GM23338 (cell line): ENCODE data around the gene CEBPB. TPM values are rescaled to one million over a fixed set of nuclear protein-coding genes. Genes with fewer than 3 reads are reported as not detected.
"Not testable (repeated sequence)": the region's sequence is repeated elsewhere in the genome, so short reads cannot be mapped to it uniquely, and the experiment has no call there.

ENCODE experiments used
- ATAC-seq: fragments of 200-7000 bp; cut with Tn5 transposase; 3 replicates; pipeline ENCODE4 v1.9.1; 2020
- DNase-seq: peaks from one replicate; pipeline ENCODE4 v3.0.0-alpha.2; 2015; ENCODE audit warnings: low spot score
- H2AFZ ChIP-seq: fragments of 200-600 bp; sonication (generic); 2 replicates; pipeline ENCODE4 v1.8.0; 2016; ENCODE audit warnings: antibody characterized with exemption, mild to moderate bottlenecking, moderate library complexity
- H3F3A ChIP-seq: fragments of 200-600 bp; sonication (generic); replicated peaks from 2 replicates; pipeline ENCODE4 v1.8.0; 2017; ENCODE audit warnings: antibody characterized with exemption, mixed run types, low read depth
- H3K27ac ChIP-seq: fragments of 200-600 bp; sonication (generic); 2 replicates; pipeline ENCODE4 v1.6.1; 2016; ENCODE audit warnings: low read depth
- H3K27me3 ChIP-seq: fragments of 200-600 bp; sonication (generic); 2 replicates; pipeline ENCODE4 v1.8.0; 2016; ENCODE audit warnings: mild to moderate bottlenecking, mixed run types, moderate library complexity; ENCODE audit not compliant: insufficient read depth
- H3K36me3 ChIP-seq: fragments of 200-600 bp; sonication (generic); 2 replicates; pipeline ENCODE4 v1.8.0; 2016; ENCODE audit warnings: mild to moderate bottlenecking; ENCODE audit not compliant: insufficient read depth
- H3K4me1 ChIP-seq: fragments of 200-600 bp; sonication (generic); 2 replicates; pipeline ENCODE4 v1.8.0; 2016; ENCODE audit warnings: mild to moderate bottlenecking, moderate library complexity; ENCODE audit not compliant: insufficient read depth
- H3K4me2 ChIP-seq: fragments of 200-600 bp; sonication (generic); 2 replicates; pipeline ENCODE4 v1.7.1; 2017; ENCODE audit warnings: mixed run types
- H3K4me3 ChIP-seq: fragments of 200-600 bp; sonication (generic); 2 replicates; pipeline ENCODE4 v1.6.1; 2016; ENCODE audit warnings: mixed run types
- H3K79me2 ChIP-seq: fragments of 200-600 bp; sonication (generic); replicated peaks from 2 replicates; pipeline ENCODE4 v1.8.0; 2017; ENCODE audit warnings: mild to moderate bottlenecking; ENCODE audit not compliant: insufficient read depth
- H3K9me2 ChIP-seq: fragments of 200-600 bp; sonication (generic); 2 replicates; pipeline ENCODE4 v1.8.0; 2017; ENCODE audit not compliant: insufficient read depth
- H4K20me1 ChIP-seq: fragments of 200-600 bp; sonication (generic); replicated peaks from 2 replicates; pipeline ENCODE4 v1.8.0; 2017; ENCODE audit warnings: mild to moderate bottlenecking; ENCODE audit not compliant: insufficient read depth
- H3K27ac Mint-ChIP-seq: 2 replicates; pipeline ENCODE4 v1.8.0; 2020; ENCODE audit warnings: inconsistent platforms, mild to moderate bottlenecking, moderate library complexity, mixed read lengths
- H3K27me3 Mint-ChIP-seq: 3 replicates; pipeline ENCODE4 v1.8.0; 2022; ENCODE audit warnings: low read depth, mild to moderate bottlenecking, moderate library complexity, mixed read lengths, inconsistent platforms; ENCODE audit not compliant: insufficient read depth, poor library complexity
- H3K36me3 Mint-ChIP-seq: 3 replicates; pipeline ENCODE4 v1.8.0; 2021; ENCODE audit warnings: low read depth, mild to moderate bottlenecking, inconsistent platforms, moderate library complexity, mixed read lengths
- H3K4me1 Mint-ChIP-seq: 3 replicates; pipeline ENCODE4 v1.8.0; 2020; ENCODE audit warnings: mild to moderate bottlenecking, inconsistent platforms, mixed read lengths
- H3K4me3 Mint-ChIP-seq: 3 replicates; pipeline ENCODE4 v1.8.0; 2021; ENCODE audit warnings: moderate library complexity, mild to moderate bottlenecking, inconsistent platforms, mixed read lengths
- H3K9me3 Mint-ChIP-seq: 3 replicates; pipeline ENCODE4 v1.8.0; 2020; ENCODE audit warnings: moderate library complexity, mild to moderate bottlenecking, inconsistent platforms, mixed read lengths
- CREB1 ChIP-seq: fragments of 250-450 bp; sonication (Bioruptor Pico); IDR thresholded peaks from 2 replicates; pipeline ENCODE4 v1.5.0; 2020; ENCODE audit warnings: low read depth, mild to moderate bottlenecking, moderate library complexity
- EZH2 ChIP-seq: fragments of 200-600 bp; sonication (generic); IDR thresholded peaks from one replicate; pipeline ENCODE4 v1.8.0; 2017; ENCODE audit warnings: antibody characterized with exemption, mild to moderate bottlenecking, low read depth; ENCODE audit not compliant: unreplicated experiment
- JUNB ChIP-seq: IDR thresholded peaks from one replicate; pipeline ENCODE4 v1.6.1; 2016; ENCODE audit warnings: antibody characterized with exemption; ENCODE audit not compliant: unreplicated experiment
- POLR2AphosphoS5 ChIP-seq: IDR thresholded peaks from 2 replicates; pipeline ENCODE4 v1.6.1; 2016; ENCODE audit warnings: antibody characterized with exemption, low read depth
- STAT1 ChIP-seq: IDR thresholded peaks from one replicate; pipeline ENCODE4 v1.6.1; 2016; ENCODE audit warnings: antibody characterized with exemption; ENCODE audit not compliant: unreplicated experiment
- ZNF331 ChIP-seq: fragments of 250-450 bp; sonication (Bioruptor Pico); IDR thresholded peaks from 2 replicates; pipeline ENCODE4 v1.5.0; 2020; ENCODE audit warnings: low read depth, mild to moderate bottlenecking, moderate library complexity
- polyA plus RNA-seq: library from polyadenylated mRNA; unstranded; fragments of >200 nt; fragmentation: Nextera tagmentation; extraction: Ambion mirVana; gene quantifications from 2 replicates; pipeline ENCODE4 v1.2.1, GENCODE V29; 2016
- total RNA-seq: library from RNA; depleted of rRNA; stranded (reverse); fragments of >200 nt; shearing (Covaris generic); gene quantifications from 2 replicates; pipeline ENCODE4 v1.2.3, GENCODE V29; 2014
- TF ChIP-seq, protein P1 (sequence below), 2 experiments: fragments of 200-600 bp in 1 of 2; sonication (generic) in 1 of 2; conservative IDR thresholded peaks; 2 replicates each; pipeline versions ENCODE4 v1.5.1 to v1.6.1; 2016 to 2017; ENCODE audit warnings: antibody characterized with exemption in 2 of 2, low read depth in 2 of 2, mild to moderate bottlenecking in 2 of 2, moderate library complexity in 1 of 2
- TF ChIP-seq, protein P2 (sequence below): fragments of 250-450 bp; sonication (Bioruptor Pico); IDR thresholded peaks from 2 replicates; pipeline ENCODE4 v1.5.0; 2020; ENCODE audit warnings: mild to moderate bottlenecking, moderate library complexity
- TF ChIP-seq, protein P3 (sequence below): IDR thresholded peaks from one replicate; pipeline ENCODE4 v1.6.1; 2018; ENCODE audit warnings: antibody characterized with exemption; ENCODE audit not compliant: unreplicated experiment
- TF ChIP-seq, protein P4 (sequence below): IDR thresholded peaks from 2 replicates; pipeline ENCODE4 v1.6.1; 2016; ENCODE audit warnings: antibody characterized with exemption

The CEBPB gene
- total and polyA plus RNA-seq, 2 experiments from 2014 or later: 20.6 to 25.4 TPM

DNA sequence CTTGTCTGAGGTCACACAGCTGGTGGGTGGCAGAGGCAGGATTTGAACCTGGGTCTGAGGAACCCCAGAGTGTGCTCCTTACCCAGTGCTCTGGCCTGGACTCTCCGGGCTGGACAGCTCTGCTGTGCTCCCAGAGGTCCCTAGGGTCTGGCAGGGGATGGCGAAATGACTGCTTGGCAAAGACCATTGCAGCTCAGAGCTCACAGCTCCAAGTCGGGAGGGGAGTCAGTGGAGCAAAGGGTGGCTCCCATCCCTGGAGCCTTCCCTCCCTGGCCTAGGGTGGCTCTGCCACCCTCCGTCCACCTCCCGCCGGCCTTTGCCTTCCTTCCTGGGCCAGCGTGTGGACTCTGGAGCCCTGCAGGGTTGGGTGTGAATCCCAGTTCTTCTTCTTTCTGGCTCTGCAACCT is 17.5 kb downstream of the CEBPB start:
- H3K4me3 ChIP-seq: no peak overlapping the region
- H3K36me3 ChIP-seq: no peaks in the 10 kb centered on the region
- H3K27ac Mint-ChIP-seq: no peak overlapping the region
- H3K4me1 ChIP-seq: no peaks in the 10 kb centered on the region
- no peak overlapping the region for H3K4me3 Mint-ChIP-seq
- peaks cover 16% of the 10 kb centered on the region for H3K9me3 Mint-ChIP-seq
- H3F3A ChIP-seq: no peaks in the 10 kb centered on the region
- H3K79me2 ChIP-seq: no peaks in the 10 kb centered on the region
- H3K4me1 Mint-ChIP-seq: no peaks in the 10 kb centered on the region
- no peak overlapping the region for H2AFZ ChIP-seq
- H3K27ac ChIP-seq: no peak overlapping the region
- ATAC-seq (no peak), DNase-seq (no peak)
- H3K27me3 Mint-ChIP-seq: no peaks in the 10 kb centered on the region
- H3K36me3 Mint-ChIP-seq: peaks cover 9% of the 10 kb centered on the region; the same call in 2 of the 3 replicates
- TF ChIP-seq ZNF331 (CRISPR knock-in tag) (no peak), EZH2 (no peak), JUNB (no peak), POLR2AphosphoS5 (no peak), CREB1 (CRISPR knock-in tag) (no peak), STAT1 (no peak)
- TF ChIP-seq, protein P1, sequence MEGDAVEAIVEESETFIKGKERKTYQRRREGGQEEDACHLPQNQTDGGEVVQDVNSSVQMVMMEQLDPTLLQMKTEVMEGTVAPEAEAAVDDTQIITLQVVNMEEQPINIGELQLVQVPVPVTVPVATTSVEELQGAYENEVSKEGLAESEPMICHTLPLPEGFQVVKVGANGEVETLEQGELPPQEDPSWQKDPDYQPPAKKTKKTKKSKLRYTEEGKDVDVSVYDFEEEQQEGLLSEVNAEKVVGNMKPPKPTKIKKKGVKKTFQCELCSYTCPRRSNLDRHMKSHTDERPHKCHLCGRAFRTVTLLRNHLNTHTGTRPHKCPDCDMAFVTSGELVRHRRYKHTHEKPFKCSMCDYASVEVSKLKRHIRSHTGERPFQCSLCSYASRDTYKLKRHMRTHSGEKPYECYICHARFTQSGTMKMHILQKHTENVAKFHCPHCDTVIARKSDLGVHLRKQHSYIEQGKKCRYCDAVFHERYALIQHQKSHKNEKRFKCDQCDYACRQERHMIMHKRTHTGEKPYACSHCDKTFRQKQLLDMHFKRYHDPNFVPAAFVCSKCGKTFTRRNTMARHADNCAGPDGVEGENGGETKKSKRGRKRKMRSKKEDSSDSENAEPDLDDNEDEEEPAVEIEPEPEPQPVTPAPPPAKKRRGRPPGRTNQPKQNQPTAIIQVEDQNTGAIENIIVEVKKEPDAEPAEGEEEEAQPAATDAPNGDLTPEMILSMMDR (conservative IDR thresholded peaks at IDR 0.05; ENCODE audit: low read depth in 2 of 2): no peak
- TF ChIP-seq, protein P2, sequence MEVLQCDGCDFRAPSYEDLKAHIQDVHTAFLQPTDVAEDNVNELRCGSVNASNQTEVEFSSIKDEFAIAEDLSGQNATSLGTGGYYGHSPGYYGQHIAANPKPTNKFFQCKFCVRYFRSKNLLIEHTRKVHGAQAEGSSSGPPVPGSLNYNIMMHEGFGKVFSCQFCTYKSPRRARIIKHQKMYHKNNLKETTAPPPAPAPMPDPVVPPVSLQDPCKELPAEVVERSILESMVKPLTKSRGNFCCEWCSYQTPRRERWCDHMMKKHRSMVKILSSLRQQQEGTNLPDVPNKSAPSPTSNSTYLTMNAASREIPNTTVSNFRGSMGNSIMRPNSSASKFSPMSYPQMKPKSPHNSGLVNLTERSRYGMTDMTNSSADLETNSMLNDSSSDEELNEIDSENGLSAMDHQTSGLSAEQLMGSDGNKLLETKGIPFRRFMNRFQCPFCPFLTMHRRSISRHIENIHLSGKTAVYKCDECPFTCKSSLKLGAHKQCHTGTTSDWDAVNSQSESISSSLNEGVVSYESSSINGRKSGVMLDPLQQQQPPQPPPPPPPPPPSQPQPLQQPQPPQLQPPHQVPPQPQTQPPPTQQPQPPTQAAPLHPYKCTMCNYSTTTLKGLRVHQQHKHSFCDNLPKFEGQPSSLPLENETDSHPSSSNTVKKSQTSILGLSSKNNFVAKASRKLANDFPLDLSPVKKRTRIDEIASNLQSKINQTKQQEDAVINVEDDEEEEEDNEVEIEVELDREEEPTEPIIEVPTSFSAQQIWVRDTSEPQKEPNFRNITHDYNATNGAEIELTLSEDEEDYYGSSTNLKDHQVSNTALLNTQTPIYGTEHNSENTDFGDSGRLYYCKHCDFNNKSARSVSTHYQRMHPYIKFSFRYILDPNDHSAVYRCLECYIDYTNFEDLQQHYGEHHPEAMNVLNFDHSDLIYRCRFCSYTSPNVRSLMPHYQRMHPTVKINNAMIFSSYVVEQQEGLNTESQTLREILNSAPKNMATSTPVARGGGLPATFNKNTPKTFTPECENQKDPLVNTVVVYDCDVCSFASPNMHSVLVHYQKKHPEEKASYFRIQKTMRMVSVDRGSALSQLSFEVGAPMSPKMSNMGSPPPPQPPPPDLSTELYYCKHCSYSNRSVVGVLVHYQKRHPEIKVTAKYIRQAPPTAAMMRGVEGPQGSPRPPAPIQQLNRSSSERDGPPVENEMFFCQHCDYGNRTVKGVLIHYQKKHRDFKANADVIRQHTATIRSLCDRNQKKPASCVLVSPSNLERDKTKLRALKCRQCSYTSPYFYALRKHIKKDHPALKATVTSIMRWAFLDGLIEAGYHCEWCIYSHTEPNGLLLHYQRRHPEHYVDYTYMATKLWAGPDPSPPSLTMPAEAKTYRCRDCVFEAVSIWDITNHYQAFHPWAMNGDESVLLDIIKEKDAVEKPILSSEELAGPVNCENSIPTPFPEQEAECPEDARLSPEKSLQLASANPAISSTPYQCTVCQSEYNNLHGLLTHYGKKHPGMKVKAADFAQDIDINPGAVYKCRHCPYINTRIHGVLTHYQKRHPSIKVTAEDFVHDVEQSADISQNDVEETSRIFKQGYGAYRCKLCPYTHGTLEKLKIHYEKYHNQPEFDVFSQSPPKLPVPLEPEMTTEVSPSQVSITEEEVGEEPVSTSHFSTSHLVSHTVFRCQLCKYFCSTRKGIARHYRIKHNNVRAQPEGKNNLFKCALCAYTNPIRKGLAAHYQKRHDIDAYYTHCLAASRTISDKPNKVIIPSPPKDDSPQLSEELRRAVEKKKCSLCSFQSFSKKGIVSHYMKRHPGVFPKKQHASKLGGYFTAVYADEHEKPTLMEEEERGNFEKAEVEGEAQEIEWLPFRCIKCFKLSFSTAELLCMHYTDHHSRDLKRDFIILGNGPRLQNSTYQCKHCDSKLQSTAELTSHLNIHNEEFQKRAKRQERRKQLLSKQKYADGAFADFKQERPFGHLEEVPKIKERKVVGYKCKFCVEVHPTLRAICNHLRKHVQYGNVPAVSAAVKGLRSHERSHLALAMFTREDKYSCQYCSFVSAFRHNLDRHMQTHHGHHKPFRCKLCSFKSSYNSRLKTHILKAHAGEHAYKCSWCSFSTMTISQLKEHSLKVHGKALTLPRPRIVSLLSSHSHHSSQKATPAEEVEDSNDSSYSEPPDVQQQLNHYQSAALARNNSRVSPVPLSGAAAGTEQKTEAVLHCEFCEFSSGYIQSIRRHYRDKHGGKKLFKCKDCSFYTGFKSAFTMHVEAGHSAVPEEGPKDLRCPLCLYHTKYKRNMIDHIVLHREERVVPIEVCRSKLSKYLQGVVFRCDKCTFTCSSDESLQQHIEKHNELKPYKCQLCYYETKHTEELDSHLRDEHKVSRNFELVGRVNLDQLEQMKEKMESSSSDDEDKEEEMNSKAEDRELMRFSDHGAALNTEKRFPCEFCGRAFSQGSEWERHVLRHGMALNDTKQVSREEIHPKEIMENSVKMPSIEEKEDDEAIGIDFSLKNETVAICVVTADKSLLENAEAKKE (CRISPR knock-in tag): no peak
- TF ChIP-seq, protein P3, sequence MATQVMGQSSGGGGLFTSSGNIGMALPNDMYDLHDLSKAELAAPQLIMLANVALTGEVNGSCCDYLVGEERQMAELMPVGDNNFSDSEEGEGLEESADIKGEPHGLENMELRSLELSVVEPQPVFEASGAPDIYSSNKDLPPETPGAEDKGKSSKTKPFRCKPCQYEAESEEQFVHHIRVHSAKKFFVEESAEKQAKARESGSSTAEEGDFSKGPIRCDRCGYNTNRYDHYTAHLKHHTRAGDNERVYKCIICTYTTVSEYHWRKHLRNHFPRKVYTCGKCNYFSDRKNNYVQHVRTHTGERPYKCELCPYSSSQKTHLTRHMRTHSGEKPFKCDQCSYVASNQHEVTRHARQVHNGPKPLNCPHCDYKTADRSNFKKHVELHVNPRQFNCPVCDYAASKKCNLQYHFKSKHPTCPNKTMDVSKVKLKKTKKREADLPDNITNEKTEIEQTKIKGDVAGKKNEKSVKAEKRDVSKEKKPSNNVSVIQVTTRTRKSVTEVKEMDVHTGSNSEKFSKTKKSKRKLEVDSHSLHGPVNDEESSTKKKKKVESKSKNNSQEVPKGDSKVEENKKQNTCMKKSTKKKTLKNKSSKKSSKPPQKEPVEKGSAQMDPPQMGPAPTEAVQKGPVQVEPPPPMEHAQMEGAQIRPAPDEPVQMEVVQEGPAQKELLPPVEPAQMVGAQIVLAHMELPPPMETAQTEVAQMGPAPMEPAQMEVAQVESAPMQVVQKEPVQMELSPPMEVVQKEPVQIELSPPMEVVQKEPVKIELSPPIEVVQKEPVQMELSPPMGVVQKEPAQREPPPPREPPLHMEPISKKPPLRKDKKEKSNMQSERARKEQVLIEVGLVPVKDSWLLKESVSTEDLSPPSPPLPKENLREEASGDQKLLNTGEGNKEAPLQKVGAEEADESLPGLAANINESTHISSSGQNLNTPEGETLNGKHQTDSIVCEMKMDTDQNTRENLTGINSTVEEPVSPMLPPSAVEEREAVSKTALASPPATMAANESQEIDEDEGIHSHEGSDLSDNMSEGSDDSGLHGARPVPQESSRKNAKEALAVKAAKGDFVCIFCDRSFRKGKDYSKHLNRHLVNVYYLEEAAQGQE: no peak
- TF ChIP-seq, protein P4, sequence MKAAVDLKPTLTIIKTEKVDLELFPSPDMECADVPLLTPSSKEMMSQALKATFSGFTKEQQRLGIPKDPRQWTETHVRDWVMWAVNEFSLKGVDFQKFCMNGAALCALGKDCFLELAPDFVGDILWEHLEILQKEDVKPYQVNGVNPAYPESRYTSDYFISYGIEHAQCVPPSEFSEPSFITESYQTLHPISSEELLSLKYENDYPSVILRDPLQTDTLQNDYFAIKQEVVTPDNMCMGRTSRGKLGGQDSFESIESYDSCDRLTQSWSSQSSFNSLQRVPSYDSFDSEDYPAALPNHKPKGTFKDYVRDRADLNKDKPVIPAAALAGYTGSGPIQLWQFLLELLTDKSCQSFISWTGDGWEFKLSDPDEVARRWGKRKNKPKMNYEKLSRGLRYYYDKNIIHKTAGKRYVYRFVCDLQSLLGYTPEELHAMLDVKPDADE: no peak
- H4K20me1 ChIP-seq: no peaks in the 10 kb centered on the region
- H3K9me2 ChIP-seq: no peaks in the 10 kb centered on the region
- H3K4me2 ChIP-seq: no peak overlapping the region
- no peaks in the 10 kb centered on the region for H3K27me3 ChIP-seq

DNA sequence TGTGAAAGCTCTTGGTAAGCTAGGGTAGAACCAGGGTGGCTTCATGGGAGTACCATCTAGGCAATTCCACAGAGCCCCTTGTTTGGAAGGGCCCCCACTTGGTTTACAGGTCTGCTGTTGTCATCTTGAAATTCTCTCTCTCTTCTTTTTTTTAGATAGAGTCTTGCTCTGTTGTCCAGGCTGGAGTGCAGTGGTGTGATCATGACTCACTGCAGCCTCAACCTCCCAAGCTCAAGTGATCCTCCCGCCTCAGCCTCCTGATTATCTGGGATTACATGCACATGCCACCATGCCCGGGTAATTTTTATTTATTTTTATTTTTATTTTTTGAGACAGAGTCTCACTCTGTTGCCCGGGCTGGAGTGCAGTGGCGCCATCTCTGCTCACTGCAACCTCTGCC is 18.2 kb downstream of the CEBPB start:
- not testable (repeated sequence) for H3K27ac ChIP-seq, H3K36me3 Mint-ChIP-seq, H3K4me2 ChIP-seq, H3F3A ChIP-seq, H3K4me3 ChIP-seq, ATAC-seq, H3K4me1 ChIP-seq, DNase-seq, H3K4me3 Mint-ChIP-seq, H4K20me1 ChIP-seq, H3K9me3 Mint-ChIP-seq, H3K4me1 Mint-ChIP-seq, H3K27ac Mint-ChIP-seq, H3K27me3 ChIP-seq, H3K79me2 ChIP-seq, H3K9me2 ChIP-seq, H3K27me3 Mint-ChIP-seq, H2AFZ ChIP-seq, H3K36me3 ChIP-seq
